Stimulated activated CD4-positive, alpha-beta T cell treated with anti-CD3 and anti-CD28 coated beads, Interleukin-1b, Interleukin-23, amount 100 ng/mL, for 24 hours (primary cell): ENCODE data around the gene AVPR1B.
A peak's percentile ranks its signal among the peaks of the same experiment; 100 is the strongest.

Source experiments
- DNase-seq, 4 experiments: peaks; one replicate each; pipeline ENCODE4 v3.0.0-alpha.2; 2020; ENCODE audit warnings: low read depth in 4 of 4, low spot score in 1 of 4

The AVPR1B gene

DNA sequence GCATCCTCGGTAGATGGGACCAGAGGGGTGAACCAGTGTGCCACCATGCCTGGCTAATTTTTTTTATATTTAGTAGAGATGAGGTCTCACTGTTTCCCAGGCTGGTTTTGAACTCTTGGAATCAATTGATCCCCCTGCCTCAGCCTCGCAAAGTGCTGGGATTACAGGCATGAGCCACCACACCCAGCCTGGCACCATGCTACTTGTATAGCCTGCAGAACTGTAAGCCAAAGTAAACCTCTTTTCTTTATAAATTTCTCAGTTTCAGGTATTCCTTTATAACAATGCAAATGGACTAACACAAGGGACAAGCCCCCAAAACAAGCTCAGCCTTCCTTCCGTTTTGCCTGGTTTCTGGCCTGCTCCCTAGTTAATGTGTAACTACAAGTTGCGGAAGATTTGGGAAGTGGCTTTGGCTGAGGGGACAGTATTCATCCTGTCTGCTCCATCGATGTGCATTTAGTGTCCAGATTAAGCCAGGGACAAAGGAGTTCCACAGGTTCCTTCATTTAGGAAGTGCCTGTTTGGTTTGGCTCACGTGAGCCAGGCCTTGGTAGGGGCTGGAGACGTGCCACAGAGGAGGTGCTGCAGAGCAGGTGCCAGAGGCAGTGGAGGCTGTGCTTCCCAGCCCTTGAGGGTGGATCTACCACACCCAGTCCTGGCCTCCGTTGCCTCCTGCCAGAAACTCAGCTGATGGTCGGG is 4.4 kb downstream of the AVPR1B start:
- DNase-seq = no peak

DNA sequence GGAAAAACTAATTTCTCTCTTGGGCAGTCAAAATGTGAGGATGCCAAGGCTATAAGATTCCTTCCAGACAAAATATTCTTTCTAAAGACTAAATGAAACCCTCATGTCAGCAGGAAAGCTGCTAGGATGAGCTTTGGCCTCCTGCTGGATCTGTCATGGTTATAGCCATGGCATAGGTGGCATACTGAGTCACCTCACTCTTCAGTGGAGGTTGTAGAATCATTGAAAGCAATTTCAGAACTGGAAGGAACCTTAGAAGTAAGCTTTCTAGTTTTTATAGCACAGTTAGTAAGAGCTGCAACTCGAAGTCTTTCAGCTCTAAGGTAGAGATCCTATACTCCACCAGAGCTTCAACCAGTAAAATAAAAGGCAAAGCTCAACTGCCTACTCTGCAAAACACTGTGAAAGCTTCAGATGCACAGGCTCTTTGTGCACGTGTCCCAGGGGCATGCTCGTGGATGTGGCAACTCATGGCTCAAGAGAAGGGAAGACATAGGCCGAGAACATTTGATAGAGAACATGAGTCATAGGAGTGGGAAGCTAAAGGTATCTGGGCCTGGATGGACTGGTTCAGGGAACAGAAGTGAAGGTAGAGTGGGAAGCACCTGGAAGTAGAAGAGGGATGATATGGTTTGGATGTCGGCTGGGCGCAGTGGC is 5.8 kb downstream of the AVPR1B start:
- no peak for DNase-seq

DNA sequence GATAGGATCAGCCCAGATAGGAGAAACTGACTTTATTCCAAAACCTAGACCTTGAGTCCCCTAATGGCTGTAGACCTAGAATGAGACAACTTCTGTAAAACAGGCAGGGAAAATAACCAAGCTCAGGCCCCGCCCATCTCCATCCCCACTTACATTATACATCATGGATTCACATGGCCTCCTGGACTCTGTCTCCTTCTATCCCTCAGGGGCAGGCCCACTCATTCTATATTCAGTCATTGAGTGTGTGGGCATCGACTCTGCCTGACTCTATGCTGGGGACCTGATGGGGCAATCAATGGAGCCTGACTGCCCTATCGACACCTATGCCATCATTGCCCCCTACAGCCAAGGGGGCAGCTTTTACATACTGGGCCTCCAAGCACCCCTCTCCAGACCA is 6.4 kb downstream of the AVPR1B start:
- no peak for DNase-seq

DNA sequence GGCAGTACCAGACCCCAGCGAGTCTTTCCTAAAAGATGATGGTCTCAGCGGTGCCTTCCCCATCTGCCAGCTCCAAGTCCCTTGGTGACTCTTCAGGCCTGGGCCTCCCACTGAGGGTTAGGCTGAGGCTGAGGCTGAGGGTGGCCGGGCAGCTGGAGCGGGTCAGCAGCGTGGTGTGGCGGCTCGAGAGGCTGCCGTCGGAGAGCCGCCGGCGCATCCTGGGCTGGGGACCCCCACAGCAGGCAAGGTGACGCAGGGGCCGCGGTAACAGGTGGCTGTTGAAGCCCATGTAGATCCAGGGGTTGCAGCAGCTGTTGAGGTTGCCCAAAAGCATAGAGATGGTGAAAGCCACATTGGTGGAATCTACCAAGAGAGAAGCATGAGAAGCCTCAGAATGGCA is 7.0 kb downstream of the AVPR1B start:
- no peak for DNase-seq

DNA sequence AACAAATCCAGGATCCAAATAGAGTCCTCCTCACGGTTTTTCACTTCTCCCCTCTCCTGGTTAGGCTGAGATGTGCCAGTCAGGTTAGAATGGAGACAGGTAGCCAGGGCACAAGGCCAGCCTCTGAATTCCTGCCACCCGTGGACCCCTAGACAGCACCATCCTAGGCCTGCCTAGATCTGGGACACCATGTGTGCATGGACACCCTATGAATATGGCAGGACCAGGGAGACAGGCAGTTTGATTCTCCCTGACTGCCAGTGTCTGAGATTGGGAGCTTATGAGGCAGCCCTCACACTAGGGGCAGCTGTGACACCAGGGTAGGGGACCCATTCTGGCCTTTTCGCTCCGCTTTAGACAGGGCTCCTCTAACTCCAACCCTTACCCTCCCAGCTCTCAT is 7.5 kb downstream of the AVPR1B start:
- DNase-seq = no peak

DNA sequence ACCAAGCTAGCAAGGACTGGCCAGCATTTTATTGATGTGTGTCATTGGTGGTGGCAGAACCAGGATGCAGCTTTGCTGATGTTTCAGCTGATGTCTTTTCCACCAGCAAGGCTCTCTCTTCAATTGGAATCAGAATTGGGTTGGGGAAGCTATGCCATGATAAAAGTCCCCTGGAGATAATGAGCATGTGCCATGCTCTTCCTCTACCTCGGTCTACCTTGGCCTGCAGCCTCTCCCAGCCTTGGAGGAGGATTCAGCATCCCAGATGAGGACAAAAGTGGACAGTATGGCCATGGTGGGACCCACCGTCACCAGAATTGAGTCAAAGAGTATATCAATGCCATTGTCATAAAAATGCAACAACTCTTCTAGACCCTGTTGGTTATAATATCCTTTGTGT is 8.6 kb downstream of the AVPR1B start:
- no peak for DNase-seq

DNA sequence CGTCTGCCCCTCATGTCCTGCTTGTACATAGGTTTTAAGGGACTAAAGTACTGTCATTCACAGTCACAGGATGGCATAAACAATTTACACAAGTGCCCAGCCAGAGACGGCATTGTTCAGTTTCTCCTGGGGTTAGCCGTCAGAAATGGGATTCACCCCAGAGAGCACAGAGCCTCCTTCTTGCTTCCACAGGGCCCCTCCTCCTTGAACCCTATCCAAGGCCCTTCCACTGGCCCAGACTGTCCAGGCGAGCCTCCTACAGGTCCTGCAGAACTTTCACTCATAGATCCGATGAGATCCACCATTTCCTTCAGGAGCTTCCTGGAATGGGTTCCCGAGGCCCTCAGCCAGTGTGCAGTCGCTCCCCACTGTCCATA is 10.0 kb downstream of the AVPR1B start:
- no peak for DNase-seq

DNA sequence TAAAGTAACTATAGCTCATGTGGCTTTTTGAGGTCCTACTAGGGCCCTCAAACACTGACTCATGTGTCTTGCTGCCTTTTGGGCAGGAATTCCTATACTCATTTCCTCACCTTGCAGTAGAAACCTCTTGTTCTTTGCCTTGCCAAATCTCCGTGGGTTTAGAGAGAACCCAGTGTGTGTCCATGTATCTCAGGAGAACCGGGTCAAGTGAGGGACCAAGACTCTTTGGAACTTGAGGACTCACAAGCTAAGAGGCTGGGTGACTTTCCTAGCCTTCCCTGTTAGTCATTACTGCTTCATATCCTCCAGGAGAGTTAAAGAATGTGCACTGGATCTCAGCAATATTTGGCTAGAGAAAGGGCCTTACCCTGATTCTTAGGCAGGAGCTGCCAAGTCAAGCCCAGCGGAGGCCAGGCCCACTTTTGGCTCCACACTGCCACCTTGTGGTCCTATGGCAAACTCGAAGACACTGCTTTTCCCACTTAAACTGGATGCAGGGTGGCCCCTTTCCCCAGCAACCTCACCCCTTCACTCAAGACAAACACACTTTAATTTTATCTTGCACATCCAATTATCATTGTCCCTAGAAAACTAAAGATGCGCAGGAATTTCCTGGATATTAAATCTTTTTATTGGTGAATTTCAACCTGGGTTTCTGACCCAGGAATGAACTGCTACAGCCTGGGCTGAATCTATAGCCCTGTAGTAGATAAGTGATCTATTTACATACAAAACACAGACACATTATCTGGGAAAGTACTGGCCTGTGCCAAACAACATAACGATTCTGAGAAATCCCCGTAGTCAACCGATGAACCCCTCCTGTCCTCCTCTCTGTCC is 10.6 kb downstream of the AVPR1B start:
- peak; percentile 52 to 71 (median 68) for DNase-seq

DNA sequence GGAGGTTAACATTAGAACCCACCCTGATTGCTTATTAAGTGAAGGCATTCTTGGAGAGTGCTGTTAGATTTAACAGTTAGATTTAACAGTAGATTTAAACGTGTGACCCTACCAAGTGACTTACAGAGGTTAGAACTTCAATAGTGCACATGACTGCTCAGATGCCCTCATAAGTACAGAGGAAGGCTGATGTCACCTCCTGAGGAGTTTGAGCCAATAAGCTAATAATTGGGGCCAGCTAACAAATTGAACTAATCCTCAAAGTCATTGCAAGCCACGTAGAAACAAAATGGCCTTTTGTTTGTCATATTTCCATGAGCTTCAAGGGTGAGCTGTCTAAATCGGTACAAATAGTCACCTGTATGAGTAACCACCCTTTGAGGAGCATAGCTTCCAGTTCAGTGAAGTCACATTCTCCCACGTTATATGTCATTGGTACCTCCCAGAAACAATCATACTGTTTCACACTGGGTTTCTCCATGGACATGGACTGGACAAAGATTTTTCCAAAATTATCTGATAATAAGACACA is 11.7 kb downstream of the AVPR1B start:
- no peak for DNase-seq

DNA sequence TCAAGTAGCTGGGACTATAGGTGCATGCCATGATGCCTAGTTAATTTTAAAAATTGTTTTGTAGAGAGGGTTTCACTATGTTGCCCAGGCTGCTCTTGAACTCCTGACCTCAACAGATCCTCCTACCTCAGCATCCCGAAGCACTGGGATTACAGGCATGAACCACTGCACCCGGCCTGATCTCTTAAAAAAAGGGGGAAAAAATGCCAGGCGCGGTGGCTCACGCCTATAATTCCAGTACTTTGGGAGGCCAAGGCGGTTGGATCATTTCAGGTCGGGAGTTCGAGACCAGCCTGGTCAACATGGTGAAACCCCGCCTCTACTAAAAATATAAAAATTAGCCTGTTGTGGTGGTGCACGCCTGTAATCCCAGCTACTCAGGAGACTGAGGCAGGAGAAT is 13.2 kb downstream of the AVPR1B start:
- DNase-seq = no peak

DNA sequence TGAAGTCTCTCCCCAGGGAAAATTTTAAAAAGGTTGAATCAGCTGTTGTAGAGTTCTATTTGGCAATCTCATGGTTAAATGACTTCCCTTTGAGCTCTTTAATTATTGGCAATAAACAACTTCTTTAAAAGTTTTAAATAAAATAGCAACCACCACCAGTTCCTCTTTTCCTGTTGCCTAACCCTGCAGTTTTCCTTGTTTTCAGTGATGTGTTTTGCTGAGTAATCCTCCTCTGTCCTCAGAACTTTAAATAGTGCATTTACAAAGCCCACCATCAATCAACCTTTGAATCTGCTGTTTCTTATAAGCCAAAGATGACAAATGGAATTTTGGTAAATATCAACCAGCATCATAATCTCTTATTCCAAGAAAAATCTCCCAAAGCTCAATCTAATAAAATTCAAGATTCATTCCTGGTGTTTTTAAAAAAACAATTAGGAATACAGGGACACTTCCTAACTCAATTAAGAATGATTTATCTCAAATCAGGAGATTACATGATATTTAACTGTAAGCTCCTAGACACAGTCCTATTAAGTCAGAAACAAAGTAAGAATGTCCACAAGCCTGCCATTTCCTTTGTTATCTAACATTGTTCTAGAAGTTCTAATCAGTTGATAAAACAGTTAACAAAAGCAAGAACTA is 14.8 kb downstream of the AVPR1B start:
- no peak for DNase-seq

DNA sequence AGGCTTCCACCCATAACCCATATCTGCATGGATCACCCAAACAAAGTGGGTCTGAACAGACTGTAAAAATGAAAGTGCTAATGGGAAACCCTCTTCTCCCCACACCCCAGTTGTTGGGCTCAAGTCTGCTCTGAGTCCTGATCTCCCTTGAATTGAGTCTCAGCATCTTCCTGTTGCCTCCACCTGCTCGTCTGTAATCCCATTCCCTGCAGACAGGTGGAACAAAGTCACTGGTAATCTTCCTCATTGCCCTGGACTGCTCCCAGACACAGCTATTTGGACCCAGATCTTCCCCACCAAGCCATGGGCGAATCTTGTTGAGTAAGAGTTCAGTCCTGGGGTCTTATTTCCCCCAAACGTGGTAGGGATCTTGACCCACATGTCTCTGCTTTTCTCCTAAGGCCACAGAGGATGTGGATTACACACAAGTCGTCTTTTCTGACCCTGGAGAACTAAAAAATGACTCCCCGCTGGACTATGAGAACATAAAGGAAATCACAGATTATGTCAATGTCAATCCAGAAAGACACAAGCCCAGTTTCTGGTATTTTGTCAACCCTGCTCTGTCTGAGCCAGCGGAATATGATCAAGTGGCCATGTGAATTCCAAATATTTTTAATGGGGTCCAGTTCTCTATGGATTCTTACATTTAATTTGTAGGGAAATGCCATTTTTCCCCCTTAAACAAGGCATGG is 15.7 kb downstream of the AVPR1B start:
- no peak for DNase-seq

DNA sequence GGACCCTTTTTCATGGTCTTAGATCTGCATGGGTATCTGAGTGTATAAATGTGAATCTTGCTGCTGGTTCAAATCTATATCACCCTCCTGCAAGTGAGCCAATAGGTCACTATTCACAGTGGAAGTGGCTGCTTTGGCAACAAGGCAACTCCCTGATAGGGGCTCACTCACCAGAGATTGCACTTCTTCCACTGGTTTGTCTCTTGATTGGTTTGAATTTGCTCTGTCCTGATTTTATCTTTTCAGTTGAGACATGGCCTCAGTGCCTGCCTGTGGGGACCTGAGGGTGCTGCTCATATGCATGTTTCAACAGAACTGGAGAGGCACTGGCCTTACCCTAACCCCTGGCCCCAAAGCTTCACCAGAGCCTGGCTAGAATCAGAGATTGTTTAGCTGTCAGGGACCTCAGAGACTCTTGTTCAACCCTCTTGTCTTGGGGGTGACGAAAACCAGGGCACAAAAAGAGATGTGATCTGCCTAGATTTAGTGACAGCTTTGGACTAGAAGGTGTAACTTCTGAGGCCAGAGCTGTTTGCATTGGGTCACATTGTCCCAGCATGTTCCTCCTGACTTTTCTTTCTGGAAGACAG is 16.9 kb downstream of the AVPR1B start:
- DNase-seq = no peak

DNA sequence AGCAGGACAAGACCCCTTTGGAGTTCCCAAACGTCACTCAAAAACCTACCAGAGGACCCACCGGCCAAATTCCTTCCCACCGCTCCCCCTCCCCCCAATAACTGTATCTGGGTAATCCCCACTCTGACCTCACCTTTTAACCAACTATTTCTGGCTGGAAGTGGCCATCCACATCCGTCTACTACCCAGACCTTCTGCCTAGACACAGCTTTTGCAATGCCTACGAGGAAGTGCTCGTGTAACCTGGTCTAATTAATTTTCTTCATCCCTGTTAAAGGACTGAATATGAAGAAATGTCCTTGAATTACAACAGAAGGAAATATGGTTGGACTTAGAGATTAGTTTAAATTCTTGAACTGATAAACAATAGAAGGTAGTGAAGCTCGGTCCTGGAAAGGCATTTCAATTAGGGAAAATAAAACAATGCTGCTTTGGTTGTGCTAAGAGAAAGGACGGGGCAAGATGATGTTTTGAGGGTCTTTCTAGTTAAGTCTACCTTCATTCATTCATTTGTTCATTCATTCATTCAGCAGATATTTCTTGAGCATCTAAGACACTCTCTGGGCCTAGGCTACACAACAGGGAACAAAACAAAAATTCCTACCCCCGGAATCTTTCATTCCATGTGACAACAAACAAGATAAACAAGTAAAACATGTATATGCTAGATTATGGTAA is 18.8 kb downstream of the AVPR1B start:
- no peak for DNase-seq

DNA sequence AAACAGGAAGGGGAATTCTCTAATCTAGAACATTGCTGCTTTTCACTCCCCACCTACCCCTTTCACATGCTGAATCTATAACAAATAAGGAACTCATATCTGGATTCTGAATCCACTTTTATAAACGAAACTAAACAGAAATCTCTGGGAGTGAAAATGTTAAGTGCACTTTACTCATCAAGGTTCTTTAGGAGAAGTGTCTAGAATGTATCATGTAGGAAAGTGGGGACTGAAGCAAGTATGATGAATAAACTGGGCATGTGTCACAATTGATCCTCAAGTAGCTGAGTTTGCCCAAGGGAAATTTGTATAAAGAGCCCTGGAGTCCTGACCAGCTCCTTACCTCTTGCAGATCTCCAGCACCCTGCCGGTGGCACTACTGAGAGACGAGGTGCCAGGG is 19.8 kb downstream of the AVPR1B start:
- DNase-seq = no peak

DNA sequence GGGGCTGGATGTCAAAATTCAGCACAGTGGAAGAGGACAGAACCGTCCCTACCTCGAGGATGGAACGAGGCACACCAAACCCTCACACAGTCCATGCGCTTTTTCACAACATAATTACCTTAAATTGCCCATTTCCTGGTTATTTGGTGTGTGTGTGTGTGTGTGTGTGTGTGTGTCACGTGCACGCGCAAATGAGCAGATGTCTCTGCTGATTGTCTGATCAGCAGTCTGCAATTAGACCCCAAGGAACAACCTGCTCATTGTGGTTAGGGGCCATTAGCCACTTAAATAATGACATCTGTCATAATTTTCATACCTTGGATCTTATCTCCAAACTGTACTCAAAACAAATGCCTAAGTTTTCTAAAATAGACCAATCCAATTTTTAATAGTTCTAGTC is 23.2 kb downstream of the AVPR1B start:
- no peak for DNase-seq

DNA sequence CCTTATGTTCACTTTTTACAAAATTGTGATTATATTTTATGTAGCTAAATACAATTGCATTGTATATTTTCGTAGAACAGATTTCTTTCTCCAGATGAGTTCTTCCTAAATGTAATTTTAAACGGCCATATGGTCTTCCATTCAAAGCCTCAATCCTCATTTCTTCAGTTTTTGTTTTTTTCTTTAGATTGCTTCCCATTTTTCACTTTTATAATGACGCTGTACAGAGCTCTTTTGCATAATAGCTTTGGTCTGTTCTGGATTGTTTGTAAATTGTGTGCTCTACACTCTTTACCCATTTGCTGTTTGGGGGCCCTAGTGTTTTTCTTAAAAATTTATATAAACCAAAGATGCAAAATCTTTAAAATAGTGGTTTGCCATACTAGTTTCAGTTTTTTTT is 27.8 kb downstream of the AVPR1B start:
- no peak for DNase-seq

DNA sequence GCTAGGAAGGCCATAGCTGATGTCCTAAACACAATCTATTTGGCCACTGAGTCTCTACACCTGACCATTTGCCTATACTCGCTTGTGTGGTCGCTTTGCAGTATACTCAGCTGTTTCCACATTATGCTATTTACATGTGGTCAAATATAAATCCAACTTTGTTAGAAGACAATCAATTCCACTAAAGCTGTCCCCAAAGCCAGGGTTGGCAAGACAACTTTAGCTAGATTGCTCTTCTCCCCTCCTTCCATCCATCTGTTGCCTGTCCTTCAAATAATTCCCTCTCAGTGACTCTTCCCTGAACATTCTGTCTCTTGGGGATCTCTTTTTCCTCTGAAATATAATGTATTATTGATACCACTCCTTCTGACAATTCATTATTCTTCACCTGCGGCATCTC is 30.1 kb downstream of the AVPR1B start:
- DNase-seq = no peak

DNA sequence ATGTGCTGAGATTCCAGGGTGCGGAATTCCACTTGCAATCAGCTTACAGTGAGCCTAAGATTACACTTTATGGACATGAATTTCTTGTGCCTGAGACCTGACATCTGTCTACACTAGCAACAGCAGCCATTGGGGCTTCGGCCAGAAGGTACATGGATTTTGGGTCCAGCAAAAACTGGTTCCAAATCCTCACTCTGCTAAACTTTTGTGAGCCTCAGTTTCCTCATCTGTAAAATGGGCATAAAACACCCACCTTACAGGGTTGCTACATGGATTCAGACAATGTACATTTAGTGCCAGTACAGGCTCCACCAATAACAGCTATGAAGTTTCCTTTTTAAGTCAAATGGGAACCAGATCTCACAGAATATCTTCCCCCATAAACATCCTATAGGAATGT is 33.4 kb downstream of the AVPR1B start:
- no peak for DNase-seq
